Stimulated activated CD4-positive, alpha-beta T cell treated with anti-CD3 and anti-CD28 coated beads, Interleukin-12 subunit alpha, Interleukin-12 subunit beta, amount 100 ng/mL, for 24 hours (primary cell): ENCODE data around the gene MBNL2.

Experiments
- DNase-seq, 2 experiments: peaks; one replicate each; pipeline ENCODE4 v3.0.0-alpha.2; 2020; ENCODE audit warnings: low read depth in 2 of 2

The MBNL2 gene

GRCh38 chr13:97422118-97423054 is 200.3 kb downstream of the MBNL2 start:
- no peak for DNase-seq

- no peak for DNase-seq
Measured at GRCh38 chr13:97423300-97424045, 201.3 kb downstream of the MBNL2 start.

GRCh38 chr13:97425590-97425989 is 203.5 kb downstream of the MBNL2 start:
- no peak for DNase-seq

GRCh38 chr13:97426695-97427094 is 204.6 kb downstream of the MBNL2 start:
- no peak for DNase-seq

GRCh38 chr13:97429681-97430081 is 207.5 kb downstream of the MBNL2 start:
- no peak for DNase-seq

- DNase-seq = no peak
Measured at GRCh38 chr13:97430296-97430695, 208.2 kb downstream of the MBNL2 start.

GRCh38 chr13:97431171-97431764 is 209.1 kb downstream of the MBNL2 start:
- no peak for DNase-seq

GRCh38 chr13:97432232-97432916 is 210.2 kb downstream of the MBNL2 start:
- no peak for DNase-seq

- peak; percentile 96 to 97 for DNase-seq
Measured at GRCh38 chr13:97432917-97433726, 211.0 kb downstream of the MBNL2 start.

- peak; percentile 78 to 79 for DNase-seq
Measured at GRCh38 chr13:97433727-97434396, 211.7 kb downstream of the MBNL2 start, which contains the start of gene RAP2A. RAP2A (plus strand) TSS chr13:97434169; CDS start chr13:97434471, 302 bp downstream.

- peak; percentile 9 to 11 for DNase-seq
Measured at GRCh38 chr13:97434397-97435201, 212.5 kb downstream of the MBNL2 start.

- DNase-seq = no peak
Measured at GRCh38 chr13:97435323-97435722, 213.2 kb downstream of the MBNL2 start.

GRCh38 chr13:97435794-97436193 is 213.7 kb downstream of the MBNL2 start:
- DNase-seq = no peak

GRCh38 chr13:97436845-97437244 is 214.7 kb downstream of the MBNL2 start:
- DNase-seq = no peak

GRCh38 chr13:97437729-97438128 is 215.6 kb downstream of the MBNL2 start:
- no peak for DNase-seq

- DNase-seq = no peak
Measured at GRCh38 chr13:97438856-97439595, 216.9 kb downstream of the MBNL2 start.

GRCh38 chr13:97440598-97441170 is 218.6 kb downstream of the MBNL2 start:
- no peak for DNase-seq

GRCh38 chr13:97441368-97441767 is 219.2 kb downstream of the MBNL2 start:
- DNase-seq = no peak
